ENCODE results near the gene CD200R1.

The CD200R1 gene

GRCh38 chr3:112974894-112975293, at the start of gene CD200R1:
Gene CD200R1, minus strand, starts transcription at chr3:112975103. Its CDS starts 246 bp downstream, at chr3:112974857.
- no peak for TF ChIP-seq CTCF (conservative IDR thresholded peaks at IDR 0.05)

GRCh38 chr3:113021471-113021870, 46.6 kb upstream of the CD200R1 start:
- H3K27ac ChIP-seq: no peak overlapping the region
- TF ChIP-seq CTCF (conservative IDR thresholded peaks at IDR 0.05): no peak

More at GRCh38 chr3:112974894-112975293, at the start of gene CD200R1:
- no peak within 1 kb of the TSS for H3K27ac ChIP-seq

- peak overlapping the region; percentile 90 for H3K27ac ChIP-seq
- TF ChIP-seq CTCF (conservative IDR thresholded peaks at IDR 0.05): no peak
Observed at GRCh38 chr3:113019182-113020137, 44.6 kb upstream of the CD200R1 start.

GRCh38 chr3:113018536-113019181, 43.8 kb upstream of the CD200R1 start:
- H3K27ac ChIP-seq: peak overlapping the region; percentile 90
- no peak for TF ChIP-seq CTCF (conservative IDR thresholded peaks at IDR 0.05)

- no peak overlapping the region for H3K27ac ChIP-seq
- TF ChIP-seq CTCF (conservative IDR thresholded peaks at IDR 0.05): no peak
Observed at GRCh38 chr3:113013593-113013992, 38.7 kb upstream of the CD200R1 start.

- H3K27ac ChIP-seq: no peak overlapping the region
Observed at GRCh38 chr3:113008117-113008516, 33.2 kb upstream of the CD200R1 start.

More at GRCh38 chr3:113008117-113008516, 33.2 kb upstream of the CD200R1 start:
- no peak for TF ChIP-seq CTCF (conservative IDR thresholded peaks at IDR 0.05)

Measured in VCaP (cell line).